CD8-positive, alpha-beta memory T cell (primary cell): ENCODE measurements around the gene SCML1. TPM values are rescaled to one million over a fixed set of nuclear protein-coding genes. Genes with fewer than 3 reads are reported as not detected.

Source experiments
- CTCF ChIA-PET: fragments of 350-600 bp; sonication (Branson Sonifier 250); formaldehyde crosslinking; loops from one replicate; lab custom pipeline; 2021; ENCODE audit warnings: antibody characterized with exemption; lab: Charles Lee
- POLR2A ChIA-PET: fragments of 350-600 bp; sonication (Branson Sonifier 250); formaldehyde crosslinking; loops from one replicate; lab custom pipeline; 2021; ENCODE audit warnings: antibody characterized with exemption; lab: Charles Lee
- DNase-seq, 5 donors: peaks; one replicate each; pipeline versions ENCODE4 v3.0.0 to v3.0.0-alpha.2; 2020 to 2022; ENCODE audit warnings: mixed read lengths in 1 of 5
- H3K27ac ChIP-seq: one replicate; pipeline ENCODE4 v1.7.0; 2013; ENCODE audit warnings: low read depth, mild to moderate bottlenecking, low read length, moderate library complexity
- H3K27me3 ChIP-seq: 2 replicates; pipeline ENCODE4 v1.7.0; 2013; ENCODE audit warnings: low read length, mild to moderate bottlenecking; ENCODE audit not compliant: insufficient read depth, poor library complexity, severe bottlenecking
- H3K36me3 ChIP-seq: 2 replicates; pipeline ENCODE4 v1.7.0; 2013; ENCODE audit warnings: mild to moderate bottlenecking, low read length, moderate library complexity; ENCODE audit not compliant: insufficient read depth
- H3K4me1 ChIP-seq: 2 replicates; pipeline ENCODE4 v1.7.0; 2013; ENCODE audit warnings: mild to moderate bottlenecking, low read length, moderate library complexity; ENCODE audit not compliant: insufficient read depth
- H3K4me3 ChIP-seq: 2 replicates; pipeline ENCODE4 v1.7.0; 2013; ENCODE audit warnings: mild to moderate bottlenecking, low read length
- H3K9me3 ChIP-seq: 2 replicates; pipeline ENCODE4 v1.7.0; 2013; ENCODE audit warnings: mild to moderate bottlenecking, low read length
- H3K27ac Mint-ChIP-seq, 8 donors: one replicate each; pipeline ENCODE4 v1.8.0; 2020 to 2021; ENCODE audit warnings: mixed read lengths in 8 of 8, mild to moderate bottlenecking in 6 of 8, inconsistent platforms in 3 of 8, moderate library complexity in 3 of 8
- H3K27me3 Mint-ChIP-seq, 2 donors: one replicate each; pipeline ENCODE4 v1.8.0; 2020 to 2021; ENCODE audit warnings: mixed read lengths in 2 of 2, mild to moderate bottlenecking in 1 of 2, moderate library complexity in 1 of 2
- H3K36me3 Mint-ChIP-seq, 3 donors: one replicate each; pipeline ENCODE4 v1.8.0; 2020 to 2021; ENCODE audit warnings: mixed read lengths in 3 of 3, inconsistent platforms in 1 of 3, mild to moderate bottlenecking in 1 of 3
- H3K4me1 Mint-ChIP-seq, 3 donors: one replicate each; pipeline ENCODE4 v1.8.0; 2020 to 2021; ENCODE audit warnings: mixed read lengths in 3 of 3, inconsistent platforms in 1 of 3, mild to moderate bottlenecking in 1 of 3
- H3K4me3 Mint-ChIP-seq, 7 donors: one replicate each; pipeline ENCODE4 v1.8.0; 2020 to 2021; ENCODE audit warnings: mixed read lengths in 7 of 7, mild to moderate bottlenecking in 6 of 7, moderate library complexity in 4 of 7, inconsistent platforms in 2 of 7
- H3K9me3 Mint-ChIP-seq, 5 donors: one replicate each; pipeline ENCODE4 v1.8.0; 2020 to 2022; ENCODE audit warnings: mixed read lengths in 5 of 5, mild to moderate bottlenecking in 3 of 5, moderate library complexity in 2 of 5, inconsistent platforms in 1 of 5
- polyA plus RNA-seq: library from polyadenylated mRNA; unstranded; fragments of 300-500 nt; fragmentation: Illumina TruSeq; gene quantifications from one replicate; pipeline ENCODE4 v1.2.3, GENCODE V29; 2021
- total RNA-seq, 2 experiments: library from RNA; stranded (reverse); gene quantifications; one replicate each; pipeline ENCODE4 v1.2.3, GENCODE V29; 2021

Gene SCML1
- total and polyA plus RNA-seq, 3 experiments from 2014 or later = 0.67 to 1.2 (median 1.1) TPM

DNA sequence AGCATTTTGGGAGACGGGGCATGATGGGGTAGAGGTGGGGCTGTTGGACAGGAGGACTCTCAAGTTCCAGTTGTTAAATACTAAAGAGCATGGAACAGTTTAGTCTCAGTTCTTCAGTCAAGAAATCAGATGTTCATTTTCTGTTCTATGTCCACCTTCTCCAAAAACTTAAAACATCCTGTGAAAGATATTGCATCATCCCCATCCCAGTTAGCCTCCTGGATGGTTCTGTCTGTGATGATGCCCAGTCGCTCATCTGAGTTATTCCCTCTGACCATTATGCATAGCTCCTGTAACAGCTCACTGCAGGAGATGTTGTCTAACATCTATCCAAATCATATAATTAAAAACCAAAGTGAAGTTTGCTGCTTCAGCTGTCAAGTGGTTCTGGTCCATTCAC lies 32.1 kb upstream of the SCML1 start:
- no peak for DNase-seq
- CTCF ChIA-PET = no interaction called here
- H3K36me3 ChIP-seq = no peaks in the 10 kb centered on the region
- H3K9me3 ChIP-seq = no peaks in the 10 kb centered on the region
- no peaks in the 10 kb centered on the region for H3K36me3 Mint-ChIP-seq
- H3K4me3 Mint-ChIP-seq = no peak overlapping the region
- H3K27me3 ChIP-seq = no peaks in the 10 kb centered on the region
- peaks cover 0 to 6% of the 10 kb centered on the region in 2 donors for H3K27me3 Mint-ChIP-seq
- POLR2A ChIA-PET = no interaction called here
- peak overlapping the region in 1 of 8 donors; percentile 60 for H3K27ac Mint-ChIP-seq
- peaks cover 0 to 3% (median 0%) of the 10 kb centered on the region in 5 donors for H3K9me3 Mint-ChIP-seq
- H3K4me3 ChIP-seq = no peak overlapping the region
- no peak overlapping the region for H3K27ac ChIP-seq
- H3K4me1 ChIP-seq = no peaks in the 10 kb centered on the region
- no peaks in the 10 kb centered on the region for H3K4me1 Mint-ChIP-seq

DNA sequence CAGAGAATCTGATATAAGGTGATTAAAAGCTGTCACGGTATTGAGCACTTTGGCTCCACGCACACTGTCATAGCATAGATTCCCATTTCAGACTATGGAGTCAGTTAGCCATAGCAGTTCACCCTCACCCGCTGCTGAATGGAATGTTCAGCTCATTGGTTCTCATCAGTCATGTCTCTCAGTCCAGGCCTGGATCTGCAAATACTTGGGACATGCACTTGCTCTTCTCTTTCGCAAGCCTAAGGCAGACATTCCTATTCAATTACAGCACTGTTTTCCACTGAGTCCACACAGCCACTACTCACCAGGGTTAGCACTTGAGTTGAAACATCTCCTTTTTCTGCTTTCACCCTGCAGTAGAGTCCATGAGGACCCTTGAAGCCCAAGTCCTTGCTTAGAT lies 30.6 kb upstream of the SCML1 start:
- POLR2A ChIA-PET = no interaction called here
- no peaks in the 10 kb centered on the region for H3K4me1 Mint-ChIP-seq
- CTCF ChIA-PET = no interaction called here

DNA sequence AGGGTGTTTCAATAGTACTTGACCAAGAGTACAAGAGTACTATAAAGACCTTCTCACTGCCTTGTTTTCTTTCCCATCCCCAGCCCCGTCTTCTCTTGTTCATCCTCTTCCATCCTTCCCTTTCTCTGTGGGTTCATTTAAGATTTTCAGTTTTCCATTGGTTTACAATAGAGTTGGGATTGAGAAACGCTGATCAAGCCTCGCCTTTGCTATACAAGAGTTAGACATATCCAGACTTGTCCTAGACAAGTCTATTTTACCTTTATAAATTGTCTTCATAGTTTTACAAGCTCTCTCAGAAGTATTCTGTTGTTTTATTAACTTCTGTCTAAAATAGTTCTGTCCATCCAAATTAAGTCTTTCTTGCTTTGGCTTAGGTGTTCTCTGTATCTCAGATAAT lies 29.6 kb upstream of the SCML1 start:
- H3K4me3 Mint-ChIP-seq = no peak overlapping the region
- H3K36me3 ChIP-seq = no peaks in the 10 kb centered on the region
- no peaks in the 10 kb centered on the region for H3K9me3 ChIP-seq
- DNase-seq = no peak
- H3K9me3 Mint-ChIP-seq = peaks cover 0 to 3% (median 0%) of the 10 kb centered on the region in 5 donors
- H3K4me1 Mint-ChIP-seq = no peaks in the 10 kb centered on the region
- CTCF ChIA-PET = interaction anchor here (0.6 kb wide), 1 partner anchor 1188 kb away, joined by 3 read pairs; no protein-coding TSS in a partner anchor
- H3K27me3 Mint-ChIP-seq = peaks cover 0 to 5% of the 10 kb centered on the region in 2 donors
- POLR2A ChIA-PET = no interaction called here
- H3K27me3 ChIP-seq = no peaks in the 10 kb centered on the region
- no peaks in the 10 kb centered on the region for H3K36me3 Mint-ChIP-seq
- H3K4me1 ChIP-seq = no peaks in the 10 kb centered on the region
- no peak overlapping the region for H3K27ac Mint-ChIP-seq
- H3K4me3 ChIP-seq = no peak overlapping the region
- no peak overlapping the region for H3K27ac ChIP-seq

More for the DNA sequence above, 30.6 kb upstream of the SCML1 start:
- no peaks in the 10 kb centered on the region for H3K36me3 ChIP-seq
- no peaks in the 10 kb centered on the region for H3K4me1 ChIP-seq
- no peaks in the 10 kb centered on the region for H3K27me3 ChIP-seq
- H3K4me3 Mint-ChIP-seq = no peak overlapping the region
- H3K9me3 Mint-ChIP-seq = peaks cover 0 to 3% (median 0%) of the 10 kb centered on the region in 5 donors
- peaks cover 0 to 6% of the 10 kb centered on the region in 2 donors for H3K27me3 Mint-ChIP-seq
- H3K4me3 ChIP-seq = no peak overlapping the region
- H3K27ac ChIP-seq = no peak overlapping the region
- H3K9me3 ChIP-seq = no peaks in the 10 kb centered on the region
- H3K27ac Mint-ChIP-seq = no peak overlapping the region
- DNase-seq = no peak
- no peaks in the 10 kb centered on the region for H3K36me3 Mint-ChIP-seq

DNA sequence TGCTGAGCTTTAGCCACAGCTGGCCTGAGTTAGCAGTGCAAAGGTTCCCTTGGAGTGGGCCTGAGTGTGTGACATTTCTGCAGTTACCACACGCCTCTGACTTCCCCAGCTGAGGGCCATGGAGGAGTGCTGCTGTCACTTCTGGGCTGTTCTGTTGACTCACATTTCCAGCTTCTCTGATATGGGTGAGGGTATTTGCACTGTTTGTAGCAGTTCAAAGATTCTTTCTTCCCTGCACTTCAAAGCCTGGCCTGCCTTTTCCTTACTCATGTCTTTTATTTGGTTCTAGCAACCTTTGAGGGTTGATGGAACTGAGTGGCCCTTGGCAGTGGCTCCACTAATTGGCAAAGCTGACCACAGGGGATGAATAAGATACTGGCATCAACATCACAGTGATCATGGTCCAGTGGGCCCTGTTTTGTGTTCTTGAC lies 26.4 kb upstream of the SCML1 start:
- POLR2A ChIA-PET = no interaction called here
- Mint-ChIP-seq H3K4me1 (no peaks in the 10 kb centered on the region), H3K36me3 (no peaks in the 10 kb centered on the region)

DNA sequence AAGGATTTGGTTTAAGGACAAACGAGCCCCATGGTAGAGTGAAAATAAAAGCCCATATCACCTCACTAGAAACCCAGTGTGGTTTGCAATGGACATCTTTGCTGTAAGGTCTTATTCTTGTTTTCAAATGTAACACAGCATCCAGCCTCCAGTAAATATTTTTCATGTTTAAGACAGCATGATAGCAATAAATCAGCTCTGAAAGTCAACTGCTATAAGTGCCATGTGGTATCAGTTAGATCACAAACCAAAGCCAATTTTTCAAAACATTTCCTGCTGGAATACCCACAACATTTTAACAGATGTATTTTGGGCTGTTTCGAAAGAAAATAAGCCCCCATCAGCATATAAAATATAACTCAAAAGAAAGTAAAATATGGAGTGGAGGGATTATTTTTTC lies 24.0 kb upstream of the SCML1 start:
- Mint-ChIP-seq H3K4me3 (no peak overlapping the region), H3K27ac (no peak overlapping the region), H3K4me1 (no peaks in the 10 kb centered on the region), H3K36me3 (no peaks in the 10 kb centered on the region), H3K27me3 (peaks cover 0 to 5% of the 10 kb centered on the region in 2 donors), H3K9me3 (no peaks in the 10 kb centered on the region)
- CTCF ChIA-PET = no interaction called here
- H3K36me3 ChIP-seq = no peaks in the 10 kb centered on the region
- H3K4me1 ChIP-seq = no peaks in the 10 kb centered on the region
- no peak overlapping the region for H3K4me3 ChIP-seq
- DNase-seq = no peak
- POLR2A ChIA-PET = no interaction called here
- no peak overlapping the region for H3K27ac ChIP-seq
- H3K9me3 ChIP-seq = no peaks in the 10 kb centered on the region
- H3K27me3 ChIP-seq = no peaks in the 10 kb centered on the region

More for the DNA sequence above, 26.4 kb upstream of the SCML1 start:
- Mint-ChIP-seq H3K9me3 (peaks cover 0 to 2% (median 0%) of the 10 kb centered on the region in 5 donors), H3K27ac (no peak overlapping the region), H3K27me3 (peaks cover 0 to 3% of the 10 kb centered on the region in 2 donors), H3K4me3 (no peak overlapping the region)
- no peaks in the 10 kb centered on the region for H3K4me1 ChIP-seq
- H3K4me3 ChIP-seq = no peak overlapping the region
- no peak overlapping the region for H3K27ac ChIP-seq
- H3K9me3 ChIP-seq = no peaks in the 10 kb centered on the region
- CTCF ChIA-PET = no interaction called here
- H3K27me3 ChIP-seq = no peaks in the 10 kb centered on the region
- no peaks in the 10 kb centered on the region for H3K36me3 ChIP-seq
- no peak for DNase-seq

DNA sequence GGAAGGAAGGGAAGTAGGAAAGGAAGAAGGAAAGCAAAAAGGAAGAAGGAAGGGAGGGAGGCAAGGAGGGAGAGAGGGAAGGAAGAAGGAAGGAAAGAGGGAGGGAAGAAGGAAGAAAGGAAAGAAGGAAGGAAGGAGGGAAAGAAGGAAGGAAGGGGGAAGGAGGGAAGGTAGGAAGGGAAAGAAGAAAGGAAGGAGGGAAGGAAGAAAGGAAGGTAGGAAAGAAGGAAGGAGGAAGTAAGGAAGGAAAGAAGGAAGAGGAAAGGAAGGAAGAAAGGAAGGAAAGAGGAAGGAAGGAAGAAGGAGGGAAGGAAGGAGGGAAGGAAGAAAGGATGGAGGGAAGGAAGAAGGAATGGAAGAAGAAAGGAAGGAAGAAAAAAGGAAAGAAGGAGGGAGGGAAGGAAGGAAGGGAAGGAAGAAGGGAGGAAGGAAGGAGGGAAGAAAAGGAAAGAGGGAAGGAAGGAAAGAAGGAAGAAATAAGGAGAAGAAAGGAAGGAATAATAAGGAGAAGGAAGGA lies 18.6 kb upstream of the SCML1 start:
- DNase-seq = no peak
- no peaks in the 10 kb centered on the region for H3K4me1 ChIP-seq
- POLR2A ChIA-PET = no interaction called here
- H3K9me3 ChIP-seq = no peaks in the 10 kb centered on the region
- Mint-ChIP-seq H3K36me3 (no peaks in the 10 kb centered on the region), H3K9me3 (no peaks in the 10 kb centered on the region), H3K4me1 (no peaks in the 10 kb centered on the region), H3K4me3 (no peak overlapping the region), H3K27ac (no peak overlapping the region), H3K27me3 (peaks cover 4 to 6% of the 10 kb centered on the region in 2 donors)
- no peaks in the 10 kb centered on the region for H3K36me3 ChIP-seq
- H3K27me3 ChIP-seq = no peaks in the 10 kb centered on the region
- CTCF ChIA-PET = no interaction called here
- H3K27ac ChIP-seq = no peak overlapping the region
- H3K4me3 ChIP-seq = no peak overlapping the region

DNA sequence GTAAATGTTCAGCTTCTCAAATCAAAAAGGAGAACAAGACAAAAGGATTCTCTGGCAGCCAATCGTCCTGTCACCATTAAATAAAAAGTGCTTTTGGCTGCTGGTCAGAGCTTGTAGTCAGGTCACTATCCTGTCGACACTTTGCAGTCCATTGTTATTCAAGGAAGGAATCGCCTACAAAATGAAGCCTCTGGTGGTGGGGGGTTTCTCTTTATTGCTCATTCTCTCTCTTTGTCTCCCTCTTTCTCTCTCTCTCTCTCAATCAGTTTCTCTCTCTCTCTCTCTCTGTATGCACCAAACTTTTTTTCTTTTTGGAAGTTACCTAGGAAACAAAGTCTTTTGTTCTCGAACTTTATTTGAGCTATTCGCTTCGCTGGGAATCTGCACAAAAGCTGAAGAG lies 17.6 kb upstream of the SCML1 start:
- Mint-ChIP-seq H3K4me3 (no peak overlapping the region), H3K36me3 (no peaks in the 10 kb centered on the region), H3K27me3 (peaks cover 4 to 6% of the 10 kb centered on the region in 2 donors), H3K9me3 (no peaks in the 10 kb centered on the region), H3K4me1 (no peaks in the 10 kb centered on the region), H3K27ac (no peak overlapping the region)
- CTCF ChIA-PET = no interaction called here
- DNase-seq = no peak
- H3K36me3 ChIP-seq = no peaks in the 10 kb centered on the region
- H3K4me1 ChIP-seq = no peaks in the 10 kb centered on the region
- no peak overlapping the region for H3K4me3 ChIP-seq
- H3K27ac ChIP-seq = no peak overlapping the region
- no peaks in the 10 kb centered on the region for H3K27me3 ChIP-seq
- H3K9me3 ChIP-seq = no peaks in the 10 kb centered on the region
- POLR2A ChIA-PET = no interaction called here

DNA sequence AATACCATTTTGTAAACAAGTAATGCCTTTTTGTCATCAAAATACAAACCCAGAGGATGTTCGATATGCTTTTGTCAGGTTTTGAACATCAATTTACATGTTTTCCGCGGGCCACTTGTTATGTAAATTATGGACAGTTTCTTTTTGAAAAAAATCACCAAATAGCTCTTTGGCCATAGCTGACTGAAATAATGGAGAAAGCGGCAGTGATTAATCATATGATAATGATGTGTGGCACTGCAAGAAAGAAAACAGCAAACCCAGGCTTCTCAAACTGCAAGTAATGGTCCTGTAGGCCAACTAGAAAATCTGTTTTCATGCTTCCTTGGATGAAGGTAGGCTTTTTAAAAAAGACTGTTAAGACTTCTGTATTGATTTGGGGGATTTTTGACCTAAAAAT lies 15.6 kb upstream of the SCML1 start:
- ChIA-PET CTCF (no interaction called here), POLR2A (no interaction called here)
- DNase-seq = no peak
- H3K27me3 Mint-ChIP-seq = peaks cover 4 to 8% of the 10 kb centered on the region in 2 donors
- H3K27ac Mint-ChIP-seq = no peak overlapping the region
- Histone ChIP-seq H3K9me3 (no peaks in the 10 kb centered on the region), H3K4me1 (no peaks in the 10 kb centered on the region), H3K36me3 (no peaks in the 10 kb centered on the region), H3K27ac (no peak overlapping the region), H3K4me3 (no peak overlapping the region), H3K27me3 (no peaks in the 10 kb centered on the region)
- H3K36me3 Mint-ChIP-seq = no peaks in the 10 kb centered on the region
- H3K9me3 Mint-ChIP-seq = no peaks in the 10 kb centered on the region
- no peaks in the 10 kb centered on the region for H3K4me1 Mint-ChIP-seq
- no peak overlapping the region for H3K4me3 Mint-ChIP-seq
